HepG2 (cell line): ENCODE measurements around the gene PARS2. TPM values are rescaled to one million over a fixed set of nuclear protein-coding genes. Genes with fewer than 3 reads are reported as not detected.

Source experiments
- ATAC-seq: fragments of 200-7000 bp; cut with Tn5 transposase; 3 replicates; pipeline ENCODE4 v1.9.1; 2020; ENCODE audit warnings: mild to moderate bottlenecking, moderate library complexity
- BruUV-seq: library from RNA; stranded (reverse); fragments of 400-500 nt; replicated peaks from 2 replicates; lab custom pipeline; 2021; lab: Mats Ljungman, UMichigan
- CTCF ChIA-PET: fragments of 300-600 bp; formaldehyde crosslinking; extraction: SDS; loops from one replicate; lab custom pipeline; 2021; ENCODE audit warnings: low total read pairs, inconsistent platforms, low intra/inter-chr PET ratio; lab: Yijun Ruan, JAX
- POLR2A ChIA-PET: fragments of 350-600 bp; sonication (Branson Sonifier 250); formaldehyde crosslinking; loops from one replicate; lab custom pipeline; 2020; ENCODE audit warnings: antibody characterized with exemption, inconsistent platforms; lab: Yijun Ruan, JAX
- DNase-seq: peaks from one replicate; pipeline ENCODE4 v3.0.0-alpha.2; 2015; ENCODE audit warnings: low spot score
- FAIRE-seq: peaks from 3 replicates; lab custom pipeline; 2011; peaks lifted over from hg19 to GRCh38; lab: Jason Lieb, UNC
- H2AFZ ChIP-seq: one replicate; pipeline ENCODE4 v1.6.1; 2011; ENCODE audit warnings: low read length, inconsistent platforms
- H3K27ac ChIP-seq: fragments of 300-600 bp; 3 replicates; pipeline ENCODE4 v1.8.0; 2011; ENCODE audit warnings: mixed run types, mild to moderate bottlenecking, mixed read lengths, low read length, inconsistent platforms; ENCODE audit not compliant: insufficient read depth; ENCODE audit errors: extremely low read length
- H3K27me3 ChIP-seq, 2 experiments: fragments of 200-600 bp in 1 of 2; 2 replicates in 1 of 2; 3 replicates in 1 of 2; pipeline versions ENCODE4 v1.6.0 to v1.8.0; 2011; ENCODE audit warnings: low read length in 2 of 2, mild to moderate bottlenecking in 2 of 2, moderate library complexity in 2 of 2, inconsistent platforms in 1 of 2; ENCODE audit not compliant: insufficient read depth in 2 of 2, control insufficient read depth in 1 of 2
- H3K36me3 ChIP-seq, 2 experiments: fragments of 200-600 bp in 1 of 2; replicated peaks in 1 of 2; 2 replicates in 1 of 2; 3 replicates in 1 of 2; pipeline versions ENCODE4 v1.5.1 to v1.8.0; 2011; ENCODE audit warnings: low read length in 2 of 2, inconsistent platforms in 1 of 2; ENCODE audit not compliant: insufficient read depth in 2 of 2, control insufficient read depth in 1 of 2
- H3K4me1 ChIP-seq: 2 replicates; pipeline ENCODE4 v1.5.1; 2012; ENCODE audit warnings: low read length, inconsistent platforms; ENCODE audit not compliant: insufficient read depth
- H3K4me2 ChIP-seq: 2 replicates; pipeline ENCODE4 v1.6.0; 2011; ENCODE audit warnings: low read depth, low read length, inconsistent platforms
- H3K4me3 ChIP-seq, 3 experiments: fragments of 200-600 bp in 1 of 3; sonication (generic), shearing (Covaris generic) in 1 of 3; replicated peaks in 1 of 3; 2 replicates each; pipeline ENCODE4 v1.5.1; 2011 to 2016; ENCODE audit warnings: low read length in 3 of 3, inconsistent platforms in 2 of 3, low read depth in 2 of 3, mild to moderate bottlenecking in 2 of 3, control low read depth in 1 of 3, mixed read lengths in 1 of 3; ENCODE audit not compliant: insufficient read depth in 1 of 3
- H3K79me2 ChIP-seq: one replicate; pipeline ENCODE4 v1.6.1; 2011; ENCODE audit warnings: low read length, inconsistent platforms; ENCODE audit not compliant: insufficient read depth
- H3K9ac ChIP-seq: 2 replicates; pipeline ENCODE4 v1.6.0; 2011; ENCODE audit warnings: mild to moderate bottlenecking, low read depth, low read length, inconsistent platforms; ENCODE audit not compliant: insufficient read depth
- H3K9me3 ChIP-seq: 2 replicates; pipeline ENCODE4 v1.5.1; 2012; ENCODE audit warnings: mild to moderate bottlenecking, low read length
- H4K20me1 ChIP-seq: 2 replicates; pipeline ENCODE4 v1.6.0; 2011; ENCODE audit warnings: inconsistent platforms, mild to moderate bottlenecking, low read length, moderate library complexity; ENCODE audit not compliant: insufficient read depth
- ATF3 ChIP-seq: sonication (generic); formaldehyde crosslinking; IDR thresholded peaks from 2 replicates; pipeline ENCODE4 v1.4.0; 2020; ENCODE audit warnings: missing genetic modification reagents
- ATRX ChIP-seq: sonication (generic); formaldehyde crosslinking; IDR thresholded peaks from 2 replicates; pipeline ENCODE4 v1.4.0; 2020; ENCODE audit warnings: missing genetic modification reagents, borderline replicate concordance
- ELF4 ChIP-seq: sonication (generic); formaldehyde crosslinking; IDR thresholded peaks from 2 replicates; pipeline ENCODE4 v1.5.0; 2020; ENCODE audit warnings: missing genetic modification reagents, mild to moderate bottlenecking, moderate library complexity, borderline replicate concordance
- HMGA1 ChIP-seq: sonication (generic); formaldehyde crosslinking; conservative IDR thresholded peaks from 2 replicates; pipeline ENCODE4 v1.4.0; 2020; ENCODE audit warnings: missing genetic modification reagents
- HOXA9 ChIP-seq: sonication (generic); formaldehyde crosslinking; IDR thresholded peaks from 2 replicates; pipeline ENCODE4 v1.8.1; 2022; ENCODE audit warnings: missing genetic modification reagents, mild to moderate bottlenecking, moderate library complexity, borderline replicate concordance
- LCORL ChIP-seq, 2 experiments: fragments of 450-650 bp in 1 of 2; sonication (generic) in 1 of 2; formaldehyde crosslinking in 1 of 2; IDR thresholded peaks; 2 replicates each; pipeline versions ENCODE4 v1.5.0 to v1.6.1; 2017 to 2020; ENCODE audit warnings: antibody characterized with exemption in 1 of 2, missing genetic modification reagents in 1 of 2
- MZF1 ChIP-seq: sonication (generic); formaldehyde crosslinking; IDR thresholded peaks from 2 replicates; pipeline ENCODE4 v1.8.1; 2023; ENCODE audit warnings: mild to moderate bottlenecking, missing genetic modification reagents, borderline replicate concordance
- NFE2L2 ChIP-seq: fragments of 150-350 bp; IDR thresholded peaks from 2 replicates; pipeline ENCODE4 v1.6.1; 2014; ENCODE audit warnings: low read length
- RAD51 ChIP-seq: fragments of 450-650 bp; IDR thresholded peaks from 2 replicates; pipeline ENCODE4 v1.6.1; 2016; ENCODE audit warnings: borderline replicate concordance
- SMAD1 ChIP-seq: sonication (generic); formaldehyde crosslinking; IDR thresholded peaks from 2 replicates; pipeline ENCODE4 v1.4.0; 2020; ENCODE audit warnings: missing genetic modification reagents, low read depth, mild to moderate bottlenecking, borderline replicate concordance
- UBTF ChIP-seq: sonication (generic); formaldehyde crosslinking; IDR thresholded peaks from 2 replicates; pipeline ENCODE4 v1.4.0; 2020; ENCODE audit warnings: mild to moderate bottlenecking, missing genetic modification reagents
- ZBTB10 ChIP-seq: sonication (generic); formaldehyde crosslinking; IDR thresholded peaks from 2 replicates; pipeline ENCODE4 v1.4.0; 2020; ENCODE audit warnings: missing genetic modification reagents, borderline replicate concordance
- ZNF34 ChIP-seq: sonication (generic); formaldehyde crosslinking; IDR thresholded peaks from 2 replicates; pipeline ENCODE4 v1.4.0; 2020; ENCODE audit warnings: mild to moderate bottlenecking, missing genetic modification reagents, borderline replicate concordance
- WGBS: methylation state at CpG from one replicate; pipeline ENCODE4 v1.1.6; 2017; ENCODE audit warnings: low lambda C conversion rate; 5-methylcytosine and 5-hydroxymethylcytosine counted together
- in situ Hi-C: cut with HindIII; loops from 2 replicates; pipeline ENCODE4 v1.10.0; 2017; ENCODE audit warnings: low pct_unique_long_range_greater_than_20kb; ENCODE audit not compliant: extremely low pct_ligation_motif_present
- intact Hi-C: fragments of 100-400 bp; cut with micrococcal nuclease; formaldehyde crosslinking; loops from one replicate; pipeline ENCODE4 v1.10.0; 2022; ENCODE audit not compliant: unreplicated experiment
- polyA plus RNA-seq, 8 experiments: library from polyadenylated mRNA; depleted of rRNA in 3 of 8; stranded (reverse) in 7 of 8; unstranded in 1 of 8; fragments of >200 nt; fragmentation: Illumina TruSeq in 4 of 8; extraction: Trizol in 4 of 8; gene quantifications; 2 replicates each; pipeline versions ENCODE4 v1.2.1 to v1.2.3, GENCODE V29; 2011 to 2016; ENCODE audit warnings: low read depth in 4 of 8, missing spikeins in 1 of 8, mixed read lengths in 1 of 8; ENCODE audit not compliant: insufficient read depth in 1 of 8
- total RNA-seq, 5 experiments: library from RNA; depleted of rRNA; stranded (reverse); fragments of >200 nt; fragmentation: Illumina TruSeq; extraction: Trizol; gene quantifications; 2 replicates each; pipeline ENCODE4 v1.2.3, GENCODE V29; 2016; ENCODE audit warnings: low read depth in 1 of 5

PARS2 gene
- total and polyA plus RNA-seq, 2 of the 13 experiments (the other 11 are each of a cell fraction or from before 2014, with no cell fraction given): 2.4 to 4.6 TPM

GRCh38 chr1:54787604-54788003 is 23.3 kb upstream of the PARS2 start:
- in situ Hi-C loops: no loop called here
- Histone ChIP-seq H3K4me1 (peaks cover 7% of the 10 kb centered on the region), H3K27ac (no peak overlapping the region), H2AFZ (no peak overlapping the region), H3K27me3 (peaks cover 0 to 8% of the 10 kb centered on the region in 2 experiments; a peak in 1 of 5 replicates), H3K4me3 (no peak overlapping the region), H3K36me3 (no peaks in the 10 kb centered on the region), H3K9me3 (0 out of 2 replicates have a peak, but pooled peaks cover 7% of the 10 kb centered on the region), H3K9ac (no peak overlapping the region), H3K79me2 (no peaks in the 10 kb centered on the region), H3K4me2 (no peak overlapping the region), H4K20me1 (no peaks in the 10 kb centered on the region)
- intact Hi-C loops: no loop called here
- ChIA-PET POLR2A (no interaction called here), CTCF (no interaction called here)
- BruUV-seq: no TSS peak
- TF ChIP-seq LCORL (IDR thresholded peaks at IDR 0.05): 0 out of 2 replicates have a peak, but pooled peaks have one; percentile 29
- no peak for TF ChIP-seq LCORL (CRISPR knock-in tag; IDR thresholded peaks at IDR 0.05)
- TF ChIP-seq RAD51: no peak
- 26% methylated on average over 5 of the region's 11 CpGs for WGBS
- ATAC-seq (no peak), DNase-seq (no peak), FAIRE-seq (no peak)

- Histone ChIP-seq H2AFZ (no peak overlapping the region), H3K27ac (no peak overlapping the region), H4K20me1 (no peaks in the 10 kb centered on the region), H3K9ac (no peak overlapping the region), H3K9me3 (0 out of 2 replicates have a peak, but pooled peaks cover under 1% of the 10 kb centered on the region), H3K79me2 (no peaks in the 10 kb centered on the region), H3K4me2 (no peak overlapping the region), H3K4me3 (no peak overlapping the region), H3K27me3 (peaks cover 0 to 8% of the 10 kb centered on the region in 2 experiments; a peak in 1 of 5 replicates), H3K36me3 (no peaks in the 10 kb centered on the region), H3K4me1 (peaks cover 7% of the 10 kb centered on the region)
- ChIA-PET POLR2A (no interaction called here), CTCF (no interaction called here)
- ATAC-seq: no peak
- no peak for FAIRE-seq
- 8% methylated on average over 6 of the region's 8 CpGs for WGBS
- no TSS peak for BruUV-seq
- intact Hi-C loops (no loop called here), in situ Hi-C loops (no loop called here)
- no peak for DNase-seq
- TF ChIP-seq ELF4 (CRISPR knock-in tag): no peak
- TF ChIP-seq UBTF: no peak
- no peak for TF ChIP-seq SMAD1 (CRISPR knock-in tag)
- TF ChIP-seq NFE2L2: no peak
- no peak for TF ChIP-seq ATRX (CRISPR knock-in tag)
- no peak for TF ChIP-seq ZBTB10 (CRISPR knock-in tag)
- no peak for TF ChIP-seq HOXA9 (CRISPR knock-in tag)
- TF ChIP-seq ATF3: no peak
- TF ChIP-seq MZF1 (CRISPR knock-in tag): no peak
- no peak for TF ChIP-seq HMGA1
- no peak for TF ChIP-seq ZNF34
Observed at GRCh38 chr1:54786778-54787177, 22.5 kb upstream of the PARS2 start.
